Lower leg skin (tissue), 3 donors: ENCODE data around the gene ZNF611.

Source experiments
- CTCF ChIP-seq, 3 donors: fragments of 450-650 bp; IDR thresholded peaks; one replicate each; pipeline ENCODE4 v1.5.1; 2016; ENCODE audit warnings: antibody characterized with exemption in 3 of 3, mild to moderate bottlenecking in 3 of 3, moderate library complexity in 2 of 3
- POLR2A ChIP-seq, 2 donors: fragments of 450-650 bp; IDR thresholded peaks; one replicate each; pipeline ENCODE4 v1.6.1; 2016 to 2017; ENCODE audit warnings: antibody characterized with exemption in 2 of 2, mild to moderate bottlenecking in 1 of 2, moderate library complexity in 1 of 2

GRCh38 chr19:52660981-52661380 lies 73.9 kb downstream of the ZNF611 start:
- no peak for TF ChIP-seq CTCF (IDR thresholded peaks at IDR 0.05)
- no peak for TF ChIP-seq POLR2A (IDR thresholded peaks at IDR 0.05)
